Stimulated activated naive CD8-positive, alpha-beta T cell treated with anti-CD3 and anti-CD28 coated beads, Interleukin-15, amount 100 ng/mL, for 72 hours (primary cell): ENCODE data around the gene CDC73.
A peak's percentile ranks its signal among the peaks of the same experiment; 100 is the strongest.

Experiments
- ATAC-seq: fragments of 150-1000 bp; cut with Tn5 transposase; 2 replicates; pipeline ENCODE4 v1.10.0; 2021; ENCODE audit warnings: mild to moderate bottlenecking, moderate library complexity
- DNase-seq, 2 donors: peaks; one replicate each; pipeline ENCODE4 v3.0.0; 2021 to 2022
- H3K27ac Mint-ChIP-seq, 2 donors: one replicate each; pipeline ENCODE4 v1.8.0; 2022; ENCODE audit warnings: mild to moderate bottlenecking in 2 of 2, mixed read lengths in 2 of 2, moderate library complexity in 2 of 2
- H3K27me3 Mint-ChIP-seq: one replicate; pipeline ENCODE4 v1.8.0; 2022; ENCODE audit warnings: mixed read lengths
- H3K4me1 Mint-ChIP-seq: one replicate; pipeline ENCODE4 v1.8.0; 2022; ENCODE audit warnings: mild to moderate bottlenecking, mixed read lengths
- H3K4me3 Mint-ChIP-seq, 2 donors: one replicate each; pipeline ENCODE4 v1.8.0; 2022; ENCODE audit warnings: mild to moderate bottlenecking in 2 of 2, mixed read lengths in 2 of 2, moderate library complexity in 1 of 2
- H3K9me3 Mint-ChIP-seq, 2 donors: one replicate each; pipeline ENCODE4 v1.8.0; 2022; ENCODE audit warnings: mixed read lengths in 2 of 2

Gene CDC73

DNA sequence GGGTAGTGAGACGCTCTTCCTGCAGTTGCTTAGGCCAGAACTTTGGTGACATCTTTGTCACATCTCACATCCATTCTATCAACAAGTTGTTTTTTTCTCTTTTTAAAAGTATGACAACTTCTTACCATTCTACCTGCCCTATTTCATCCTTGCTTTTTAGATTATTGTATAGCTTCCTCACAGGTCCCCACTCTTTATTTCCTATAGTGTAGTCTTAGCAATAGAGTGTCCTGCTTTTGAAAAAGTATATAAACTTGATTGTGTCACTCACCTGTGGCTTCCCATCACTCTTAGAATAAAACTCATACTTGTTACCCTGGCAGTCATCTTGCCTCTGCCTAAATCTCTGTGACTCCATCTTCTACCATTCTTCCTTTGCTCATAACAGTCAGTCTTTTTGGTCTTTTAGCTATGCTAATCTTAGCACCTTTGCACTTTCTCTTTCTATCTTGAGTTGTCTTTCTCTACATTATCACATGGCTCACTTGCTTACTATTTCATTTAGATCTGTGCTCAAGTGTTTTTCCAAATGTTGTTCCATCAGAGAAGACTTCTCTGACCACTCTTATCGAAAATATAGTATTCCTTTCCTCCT is 9.5 kb downstream of the CDC73 start:
- H3K4me3 Mint-ChIP-seq: no peak overlapping the region
- no peak for DNase-seq
- peak; percentile 57 for ATAC-seq
- peaks cover 30% of the 10 kb centered on the region for H3K4me1 Mint-ChIP-seq
- H3K9me3 Mint-ChIP-seq: no peaks in the 10 kb centered on the region
- H3K27me3 Mint-ChIP-seq: no peaks in the 10 kb centered on the region
- peak overlapping the region in 1 of 2 donors; percentile 42 for H3K27ac Mint-ChIP-seq

DNA sequence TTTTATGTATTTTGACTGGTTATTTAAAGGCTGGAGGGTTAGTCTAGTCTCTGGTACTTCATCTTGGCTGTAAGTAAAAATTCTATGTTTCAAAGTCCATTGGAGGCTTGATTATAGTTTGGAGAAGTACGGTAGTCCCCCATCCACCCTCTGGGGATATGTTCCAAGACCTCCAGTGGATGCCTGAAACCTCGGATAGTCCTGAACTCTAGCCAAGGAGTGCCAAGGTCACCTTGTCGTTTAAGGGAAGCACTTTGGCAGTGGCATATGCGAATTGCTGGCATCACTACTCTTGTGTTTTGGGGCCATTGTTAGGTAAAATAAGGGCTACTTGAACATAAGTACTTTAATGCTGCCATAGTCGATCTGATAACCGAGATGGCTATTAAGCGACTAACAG is 18.4 kb downstream of the CDC73 start:
- ATAC-seq (no peak), DNase-seq (no peak)
- no peak overlapping the region for H3K27ac Mint-ChIP-seq
- no peak overlapping the region for H3K4me3 Mint-ChIP-seq
- H3K27me3 Mint-ChIP-seq: no peaks in the 10 kb centered on the region
- peaks cover 11% of the 10 kb centered on the region for H3K4me1 Mint-ChIP-seq
- no peaks in the 10 kb centered on the region for H3K9me3 Mint-ChIP-seq

DNA sequence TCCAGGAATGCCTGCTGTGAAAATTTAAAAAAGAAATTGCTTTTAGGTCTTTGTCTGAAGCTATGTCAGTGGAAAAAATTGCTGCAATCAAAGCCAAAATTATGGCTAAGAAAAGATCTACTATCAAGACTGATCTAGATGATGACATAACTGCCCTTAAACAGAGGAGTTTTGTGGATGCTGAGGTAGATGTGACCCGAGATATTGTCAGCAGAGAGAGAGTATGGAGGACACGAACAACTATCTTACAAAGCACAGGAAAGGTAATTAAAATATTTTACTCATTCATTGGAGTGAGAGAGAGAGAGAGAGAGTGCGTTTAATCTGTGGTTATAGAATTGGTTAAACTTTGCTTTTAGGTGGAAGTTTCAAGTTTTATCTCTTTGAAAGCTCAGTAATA is 20.0 kb downstream of the CDC73 start:
- no peaks in the 10 kb centered on the region for H3K9me3 Mint-ChIP-seq
- peak overlapping the region in 1 of 2 donors; percentile 23 for H3K27ac Mint-ChIP-seq
- peaks cover 11% of the 10 kb centered on the region for H3K4me1 Mint-ChIP-seq
- no peak for DNase-seq
- no peak overlapping the region for H3K4me3 Mint-ChIP-seq
- no peak for ATAC-seq
- H3K27me3 Mint-ChIP-seq: no peaks in the 10 kb centered on the region

DNA sequence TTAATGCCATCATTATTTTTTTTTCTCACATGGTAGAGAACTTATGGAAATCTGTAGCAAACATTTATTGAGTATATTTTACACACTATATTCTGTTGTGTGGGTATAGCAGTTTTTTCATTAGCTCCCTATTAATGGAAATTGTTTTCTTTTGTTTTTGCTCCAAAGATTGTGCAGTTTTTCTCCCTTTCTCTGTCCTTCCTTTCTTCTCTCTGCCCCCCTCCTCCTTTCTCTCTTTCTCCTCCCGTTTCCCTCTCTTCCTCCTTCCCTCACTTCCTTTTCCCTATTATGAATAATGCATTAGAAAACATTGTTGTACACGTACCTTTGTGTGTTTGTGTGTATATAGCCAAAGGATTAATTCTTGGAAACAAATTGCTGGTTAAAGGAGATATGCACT is 20.6 kb downstream of the CDC73 start:
- peak overlapping the region in 1 of 2 donors; percentile 19 for H3K27ac Mint-ChIP-seq
- ATAC-seq (no peak), DNase-seq (no peak)
- H3K4me3 Mint-ChIP-seq: no peak overlapping the region
- H3K4me1 Mint-ChIP-seq: peaks cover 11% of the 10 kb centered on the region
- H3K27me3 Mint-ChIP-seq: no peaks in the 10 kb centered on the region
- H3K9me3 Mint-ChIP-seq: no peaks in the 10 kb centered on the region

DNA sequence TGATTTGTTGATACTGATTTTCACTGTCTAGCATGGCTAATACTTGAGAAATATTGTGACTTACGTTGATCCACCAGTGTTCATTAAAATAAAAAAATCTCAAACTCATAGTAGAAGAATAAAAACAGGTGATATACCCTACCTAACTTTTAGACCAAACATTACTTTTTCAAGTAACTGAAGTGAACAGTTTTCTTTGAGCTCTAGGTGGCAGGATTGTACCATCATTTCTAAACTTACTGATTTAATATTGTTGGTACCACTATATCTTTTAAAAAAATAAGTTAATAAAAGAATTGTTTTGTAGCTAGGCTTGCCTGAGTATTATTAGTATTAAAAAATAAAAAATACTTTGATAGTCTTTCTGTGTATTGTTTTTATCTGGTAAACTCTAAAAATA is 21.5 kb downstream of the CDC73 start:
- no peak overlapping the region for H3K27ac Mint-ChIP-seq

DNA sequence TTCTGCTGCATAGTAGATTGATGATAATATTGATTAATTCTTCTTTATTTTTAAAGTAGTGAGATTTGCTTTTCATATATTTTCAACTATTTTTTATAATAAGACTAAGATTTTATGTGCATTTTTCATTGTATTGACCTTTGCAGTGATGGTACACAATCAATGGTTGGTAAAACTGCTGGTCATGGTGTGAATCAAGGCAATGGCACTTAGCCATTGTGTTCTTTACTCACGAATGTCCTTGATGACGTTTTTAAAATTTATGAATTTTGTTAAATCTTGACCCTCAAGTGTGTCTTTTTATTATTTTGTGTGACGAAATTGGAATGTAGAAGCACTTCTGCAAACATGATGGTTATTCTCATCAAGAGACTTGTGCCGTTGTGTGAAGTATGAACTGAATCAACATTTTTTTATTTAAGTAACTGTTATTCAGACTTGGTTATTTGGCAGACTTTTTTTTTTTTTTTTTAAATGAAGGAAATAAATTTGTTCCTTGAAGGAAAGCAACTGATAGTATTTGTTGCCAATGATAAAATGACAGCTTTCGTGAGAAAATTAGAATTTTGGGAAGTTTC is 22.6 kb downstream of the CDC73 start:
- no peak for ATAC-seq
- H3K27ac Mint-ChIP-seq: no peak overlapping the region
- H3K27me3 Mint-ChIP-seq: no peaks in the 10 kb centered on the region
- H3K4me1 Mint-ChIP-seq: peaks cover 11% of the 10 kb centered on the region
- H3K4me3 Mint-ChIP-seq: no peak overlapping the region
- DNase-seq: no peak
- no peaks in the 10 kb centered on the region for H3K9me3 Mint-ChIP-seq

More for the DNA sequence above, 21.5 kb downstream of the CDC73 start:
- no peak for ATAC-seq
- no peak for DNase-seq
- H3K4me3 Mint-ChIP-seq: no peak overlapping the region
- no peaks in the 10 kb centered on the region for H3K27me3 Mint-ChIP-seq
- peaks cover 11% of the 10 kb centered on the region for H3K4me1 Mint-ChIP-seq
- no peaks in the 10 kb centered on the region for H3K9me3 Mint-ChIP-seq

DNA sequence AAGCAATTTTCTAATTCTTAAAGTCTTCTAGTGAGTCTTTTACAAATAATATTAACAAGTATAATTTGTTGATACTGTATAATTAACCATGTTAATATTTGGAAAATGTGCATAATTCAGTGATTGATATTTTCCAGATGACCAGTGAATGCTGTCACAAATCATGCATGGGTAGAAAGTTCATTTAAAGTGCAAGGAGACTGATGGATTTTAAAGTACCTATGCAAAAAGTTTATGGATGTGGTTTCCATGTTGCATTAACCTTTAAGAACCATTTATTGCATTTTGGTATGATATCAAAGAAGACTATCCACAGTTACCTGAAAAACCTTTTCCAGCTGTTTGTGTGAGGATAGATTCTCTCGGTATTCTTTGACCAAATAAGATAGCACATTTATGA is 23.2 kb downstream of the CDC73 start:
- H3K27me3 Mint-ChIP-seq: no peaks in the 10 kb centered on the region
- peaks cover 11% of the 10 kb centered on the region for H3K4me1 Mint-ChIP-seq
- no peak overlapping the region for H3K27ac Mint-ChIP-seq
- DNase-seq (no peak), ATAC-seq (no peak)
- no peaks in the 10 kb centered on the region for H3K9me3 Mint-ChIP-seq
- no peak overlapping the region for H3K4me3 Mint-ChIP-seq

DNA sequence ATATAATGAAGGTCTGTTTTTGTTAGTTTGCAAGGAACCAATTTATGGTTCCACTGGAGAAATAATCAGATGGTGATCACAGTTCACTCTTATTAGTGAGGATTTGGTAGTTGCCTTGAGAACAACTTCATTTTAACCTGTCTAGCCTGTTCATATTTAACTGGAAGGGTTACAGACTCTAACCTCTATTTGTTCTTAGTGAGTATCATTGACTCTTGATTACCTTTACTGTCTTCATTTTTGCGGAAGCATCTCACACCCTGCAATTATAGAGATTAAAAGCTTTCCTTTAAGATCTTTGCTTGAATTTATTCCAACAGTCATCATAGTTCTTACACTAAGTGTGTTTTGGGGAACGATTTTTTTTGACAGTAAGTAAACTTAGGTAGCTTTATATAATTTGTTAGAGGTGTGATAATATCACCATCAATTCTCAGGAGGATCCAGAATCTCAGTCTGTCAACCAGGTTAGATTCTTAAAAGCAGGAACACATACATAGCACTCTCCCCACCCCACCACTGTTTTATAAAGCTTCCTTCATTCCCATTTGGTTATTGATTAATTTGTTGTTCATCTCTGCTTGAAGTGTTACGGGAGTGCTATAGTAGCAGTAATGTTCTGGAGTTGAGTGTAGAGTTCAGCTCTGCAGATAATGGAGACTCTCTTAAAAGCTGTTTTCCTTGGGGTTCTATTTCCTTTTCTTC is 34.4 kb downstream of the CDC73 start:
- Mint-ChIP-seq H3K9me3 (no peaks in the 10 kb centered on the region), H3K27me3 (no peaks in the 10 kb centered on the region), H3K4me3 (no peak overlapping the region), H3K4me1 (peaks cover 26% of the 10 kb centered on the region), H3K27ac (no peak overlapping the region)
- ATAC-seq (no peak), DNase-seq (no peak)

DNA sequence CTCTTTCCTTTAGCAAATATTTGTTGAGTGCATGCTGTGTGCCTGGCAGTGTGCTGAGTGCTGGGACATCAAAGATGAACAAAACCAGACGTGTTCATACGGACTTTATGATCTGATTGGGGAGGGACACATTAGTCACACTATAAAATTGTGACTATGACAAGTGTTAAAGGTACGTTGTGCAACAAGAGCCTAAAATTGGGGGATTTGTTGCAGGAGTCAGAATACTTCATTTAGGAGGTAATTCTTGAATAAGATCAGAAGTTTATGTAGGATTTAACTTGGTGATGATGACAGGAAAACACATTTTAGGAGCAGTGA is 35.0 kb downstream of the CDC73 start:
- H3K9me3 Mint-ChIP-seq: no peaks in the 10 kb centered on the region
- no peaks in the 10 kb centered on the region for H3K27me3 Mint-ChIP-seq
- H3K27ac Mint-ChIP-seq: no peak overlapping the region
- H3K4me3 Mint-ChIP-seq: no peak overlapping the region
- no peak for DNase-seq
- peaks cover 26% of the 10 kb centered on the region for H3K4me1 Mint-ChIP-seq
- ATAC-seq: no peak

DNA sequence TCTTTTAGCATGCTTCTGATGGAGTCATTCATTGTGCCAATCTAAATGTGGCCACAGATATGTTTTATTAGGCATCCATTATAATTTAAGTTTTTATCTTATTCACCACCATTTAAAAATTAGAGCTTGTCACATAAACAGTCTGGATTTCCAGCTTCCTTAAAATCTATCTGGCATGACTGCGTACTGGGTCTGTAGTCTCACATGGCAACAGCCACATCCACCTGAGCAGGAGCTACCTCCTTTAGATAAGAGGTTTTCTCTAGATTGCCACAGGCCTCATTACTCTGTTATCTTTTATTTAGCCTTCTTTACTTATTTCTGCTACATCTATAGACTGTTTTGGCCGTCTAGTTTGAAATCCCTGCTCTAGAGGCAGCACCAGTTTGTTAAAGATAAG is 35.5 kb downstream of the CDC73 start:
- H3K27me3 Mint-ChIP-seq: no peaks in the 10 kb centered on the region
- H3K4me3 Mint-ChIP-seq: no peak overlapping the region
- peaks cover 26% of the 10 kb centered on the region for H3K4me1 Mint-ChIP-seq
- ATAC-seq: no peak
- DNase-seq: no peak
- H3K27ac Mint-ChIP-seq: no peak overlapping the region
- no peaks in the 10 kb centered on the region for H3K9me3 Mint-ChIP-seq

DNA sequence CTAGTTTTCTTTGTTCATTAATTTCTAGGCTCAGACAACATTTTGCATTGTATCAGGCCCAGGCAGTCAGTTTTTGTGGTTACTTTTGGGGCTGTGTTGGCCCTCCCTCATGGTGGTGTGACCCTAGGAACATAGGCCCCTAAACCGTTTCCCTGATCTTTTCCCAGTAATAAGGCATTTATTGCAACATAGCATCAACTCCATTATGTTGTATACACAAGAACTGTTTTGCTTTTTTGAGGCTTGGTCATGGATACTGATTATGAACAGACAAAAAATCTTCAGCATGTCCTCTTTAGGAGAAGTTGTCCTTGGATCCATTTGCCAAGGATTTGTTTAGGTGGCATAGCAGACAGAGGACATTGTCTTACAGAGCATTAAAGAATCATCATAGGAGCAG is 54.3 kb downstream of the CDC73 start:
- Mint-ChIP-seq H3K27me3 (no peaks in the 10 kb centered on the region), H3K9me3 (no peaks in the 10 kb centered on the region), H3K4me3 (no peak overlapping the region), H3K4me1 (peaks cover 5% of the 10 kb centered on the region), H3K27ac (no peak overlapping the region)
- ATAC-seq (no peak), DNase-seq (no peak)

DNA sequence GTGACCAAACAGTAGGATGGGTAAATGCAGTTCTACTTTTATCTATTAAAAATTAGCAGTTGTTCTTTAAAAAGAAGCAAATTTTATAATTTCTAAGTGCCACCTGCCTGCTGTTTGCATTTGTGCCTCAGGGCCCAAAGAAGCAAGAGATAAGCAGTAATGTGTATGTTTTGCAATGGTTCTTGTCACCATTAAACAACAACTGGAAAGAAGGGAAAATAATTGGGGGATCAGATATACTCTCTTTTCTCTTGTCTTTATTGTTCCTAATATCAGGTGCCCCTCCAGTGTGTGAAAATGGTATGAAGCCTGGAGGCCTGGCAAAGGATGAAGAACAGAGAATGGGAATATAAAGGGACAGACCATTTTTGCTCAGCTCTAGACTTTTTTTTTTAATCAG is 55.0 kb downstream of the CDC73 start:
- ATAC-seq (no peak), DNase-seq (no peak)
- Mint-ChIP-seq H3K4me1 (peaks cover 5% of the 10 kb centered on the region), H3K27ac (no peak overlapping the region), H3K9me3 (no peaks in the 10 kb centered on the region), H3K4me3 (no peak overlapping the region), H3K27me3 (no peaks in the 10 kb centered on the region)

DNA sequence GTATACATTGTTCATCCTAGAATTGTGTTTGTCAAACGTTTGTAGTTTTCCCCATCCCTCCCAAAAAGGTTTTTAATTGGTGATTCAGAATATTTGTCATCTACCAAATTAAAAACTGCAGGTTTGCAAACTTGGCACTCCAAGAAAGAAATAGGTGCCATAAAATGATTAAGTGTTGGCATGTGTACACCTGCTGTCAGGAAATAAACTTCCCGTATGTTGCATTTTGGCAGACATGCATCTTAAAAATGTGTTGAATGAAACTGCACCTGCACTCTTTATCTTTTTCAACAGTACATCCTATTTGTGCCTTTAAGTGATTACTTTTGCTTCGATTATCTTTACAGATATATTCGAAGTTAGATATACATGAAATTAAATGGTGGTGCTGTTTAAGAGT is 57.3 kb downstream of the CDC73 start:
- Mint-ChIP-seq H3K4me3 (no peak overlapping the region), H3K4me1 (peaks cover 11% of the 10 kb centered on the region), H3K27me3 (no peaks in the 10 kb centered on the region), H3K9me3 (no peaks in the 10 kb centered on the region), H3K27ac (no peak overlapping the region)
- ATAC-seq (no peak), DNase-seq (no peak)

DNA sequence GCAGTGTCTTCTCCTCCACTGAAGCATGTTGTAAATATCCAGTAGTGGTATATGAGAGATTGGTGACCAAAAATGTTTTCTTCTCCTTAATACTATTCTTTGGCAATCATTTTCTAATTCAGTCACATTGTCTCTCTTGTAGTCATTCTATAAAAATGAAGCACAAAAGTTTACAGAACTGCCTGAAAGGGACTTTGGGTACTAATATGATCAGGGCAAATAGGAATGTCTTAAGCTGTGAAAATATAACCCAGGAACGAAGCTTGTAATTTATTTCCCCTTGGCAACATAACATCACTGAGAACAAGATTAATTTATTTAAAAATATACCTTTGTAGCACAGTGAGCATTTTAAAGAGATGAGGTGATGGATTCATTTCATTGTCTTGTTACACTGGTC is 59.7 kb downstream of the CDC73 start:
- Mint-ChIP-seq H3K4me3 (no peak overlapping the region), H3K9me3 (no peaks in the 10 kb centered on the region), H3K27ac (no peak overlapping the region), H3K4me1 (peaks cover 25% of the 10 kb centered on the region), H3K27me3 (no peaks in the 10 kb centered on the region)
- ATAC-seq (no peak), DNase-seq (no peak)

DNA sequence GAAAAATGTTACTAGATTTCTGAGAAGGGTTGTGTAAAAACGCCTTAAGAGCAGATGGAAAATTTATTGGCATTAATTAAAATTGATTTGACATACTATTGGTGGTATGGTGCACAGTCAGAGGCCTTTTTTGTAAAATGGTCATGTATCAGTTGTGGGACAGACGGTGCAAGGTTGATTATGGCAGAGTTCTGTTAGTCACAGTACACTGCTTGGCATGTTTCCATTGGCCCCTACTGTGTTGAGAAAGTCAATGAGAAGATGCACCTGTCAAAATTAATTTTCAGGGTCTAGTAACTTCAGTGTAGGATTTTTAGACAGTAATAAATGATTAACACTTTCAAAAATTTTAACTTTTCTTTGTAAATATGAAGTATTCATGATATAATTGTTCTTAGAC is 60.2 kb downstream of the CDC73 start:
- no peaks in the 10 kb centered on the region for H3K9me3 Mint-ChIP-seq
- peaks cover 29% of the 10 kb centered on the region for H3K4me1 Mint-ChIP-seq
- H3K27me3 Mint-ChIP-seq: no peaks in the 10 kb centered on the region
- DNase-seq (no peak), ATAC-seq (no peak)
- no peak overlapping the region for H3K27ac Mint-ChIP-seq
- H3K4me3 Mint-ChIP-seq: no peak overlapping the region

DNA sequence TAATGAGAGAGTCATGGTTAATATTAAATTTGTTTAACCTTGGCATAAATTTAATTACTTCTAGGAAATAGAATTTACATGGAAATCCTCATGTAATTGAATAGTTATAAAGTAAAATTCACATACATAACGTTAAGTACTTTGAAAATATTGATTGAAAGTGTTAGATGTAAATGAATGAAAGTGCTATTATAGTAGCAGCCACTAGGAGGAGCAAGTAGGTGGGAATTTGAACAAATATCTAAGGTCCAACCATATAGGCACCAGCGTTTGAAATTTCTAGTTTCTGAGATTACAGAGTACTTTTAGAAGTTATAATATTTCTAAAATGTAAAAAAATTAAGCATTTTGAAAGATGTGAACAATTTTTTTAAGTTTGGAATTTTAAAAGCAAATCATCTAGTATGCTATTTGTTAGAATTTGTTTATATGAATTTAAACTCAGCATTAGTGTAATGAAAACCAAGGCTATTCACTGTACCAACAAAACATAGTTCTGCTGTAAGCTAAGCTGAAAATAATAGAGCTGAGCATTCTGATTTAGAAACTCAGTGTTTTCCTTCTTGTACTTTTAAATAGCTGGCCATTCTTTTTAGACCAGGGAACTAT is 61.3 kb downstream of the CDC73 start:
- Mint-ChIP-seq H3K27me3 (no peaks in the 10 kb centered on the region), H3K9me3 (no peaks in the 10 kb centered on the region), H3K4me1 (peaks cover 29% of the 10 kb centered on the region), H3K4me3 (no peak overlapping the region), H3K27ac (no peak overlapping the region)
- no peak for DNase-seq
- ATAC-seq: no peak
